Measurements from ENCODE around the gene DDX3X. TPM values are rescaled to one million over a fixed set of nuclear protein-coding genes. Genes with fewer than 3 reads are reported as not detected.

The DDX3X gene
- total and polyA plus RNA-seq, 9 of the 15 experiments (the other 6 are each of a cell fraction or from before 2014, with no cell fraction given), result 51.3 to 232 (median 138) TPM

DNA sequence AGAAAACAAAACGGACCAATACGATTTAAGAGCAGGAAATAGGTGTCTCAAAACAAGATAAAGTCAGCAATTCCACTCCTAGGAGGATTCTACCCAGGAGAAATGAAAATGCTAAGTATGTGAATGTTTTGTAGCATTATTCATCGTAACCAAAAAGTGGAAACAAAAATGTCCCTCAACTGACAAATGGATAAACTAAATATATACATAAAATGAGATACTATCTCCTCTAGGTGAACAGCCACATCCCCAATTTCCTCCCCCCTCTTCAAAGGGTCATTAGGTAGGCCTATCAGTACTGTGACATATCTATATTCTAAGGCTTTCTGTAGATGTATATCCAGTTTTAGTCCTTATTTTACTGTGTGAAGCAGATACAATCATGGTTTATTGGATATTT lies 18.0 kb downstream of the DDX3X start:
- Histone ChIP-seq H3K9me3 (replicated peaks; ENCODE audit: control insufficient read depth, insufficient read depth, low read depth, low read length) (no peaks in the 10 kb centered on the region), H3K4me1 (replicated peaks in 1 of 2; ENCODE audit: control insufficient read depth in 2 of 2, insufficient read depth in 2 of 2, low read length in 2 of 2) (no peaks in the 10 kb centered on the region; a peak in 2 of 5 replicates), H3K9me1 (ENCODE audit: control insufficient read depth, insufficient read depth, low read length) (no peaks in the 10 kb centered on the region), H4K20me1 (replicated peaks; ENCODE audit: control insufficient read depth, insufficient read depth, low read length) (0 out of 2 replicates have a peak, but pooled peaks cover 6% of the 10 kb centered on the region), H3K9ac (ENCODE audit: insufficient read depth in 1 of 2, low read depth in 2 of 2, low read length in 2 of 2) (no peak overlapping the region), H2AFZ (ENCODE audit: low read depth, low read length) (no peak overlapping the region), H3K79me2 (ENCODE audit: control insufficient read depth, insufficient read depth, low read length) (no peaks in the 10 kb centered on the region), H3K27ac (ENCODE audit: extremely low read depth, low read depth, low read length) (no peak overlapping the region), H3K4me2 (ENCODE audit: insufficient read depth, low read length) (no peak overlapping the region), H3K36me3 (ENCODE audit: control insufficient read depth, insufficient read depth, low read length) (peaks cover 32% of the 10 kb centered on the region), H3K4me3 (no peak overlapping the region), H3K27me3 (ENCODE audit: control insufficient read depth in 2 of 2, insufficient read depth in 2 of 2, low read length in 2 of 2) (no peaks in the 10 kb centered on the region)
- ATAC-seq (no peak), FAIRE-seq (no peak), DNase-seq (ENCODE audit: extremely low read depth in 1 of 4, low spot score in 3 of 4) (no peak)
- POLR2A ChIA-PET, result no interaction called here
- in situ Hi-C loops (cut with MboI) (no loop called here), intact Hi-C loops (cut with micrococcal nuclease) (loop anchor here (2.0 kb wide), 1 partner anchor 17 kb away; the partner anchor contains the start of gene DDX3X)
- TF ChIP-seq, protein P1, sequence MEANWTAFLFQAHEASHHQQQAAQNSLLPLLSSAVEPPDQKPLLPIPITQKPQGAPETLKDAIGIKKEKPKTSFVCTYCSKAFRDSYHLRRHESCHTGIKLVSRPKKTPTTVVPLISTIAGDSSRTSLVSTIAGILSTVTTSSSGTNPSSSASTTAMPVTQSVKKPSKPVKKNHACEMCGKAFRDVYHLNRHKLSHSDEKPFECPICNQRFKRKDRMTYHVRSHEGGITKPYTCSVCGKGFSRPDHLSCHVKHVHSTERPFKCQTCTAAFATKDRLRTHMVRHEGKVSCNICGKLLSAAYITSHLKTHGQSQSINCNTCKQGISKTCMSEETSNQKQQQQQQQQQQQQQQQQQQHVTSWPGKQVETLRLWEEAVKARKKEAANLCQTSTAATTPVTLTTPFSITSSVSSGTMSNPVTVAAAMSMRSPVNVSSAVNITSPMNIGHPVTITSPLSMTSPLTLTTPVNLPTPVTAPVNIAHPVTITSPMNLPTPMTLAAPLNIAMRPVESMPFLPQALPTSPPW (CRISPR knock-in tag; IDR thresholded peaks at IDR 0.05), result 0 out of 2 replicates have a peak, but pooled peaks have one; percentile 20
- TF ChIP-seq POLR2G (IDR thresholded peaks at IDR 0.05; ENCODE audit: low read depth, low read length), result peak; percentile 52
- no peak for TF ChIP-seq ZNF212 (CRISPR knock-in tag; IDR thresholded peaks at IDR 0.05)
- no TSS peak for BruUV-seq (replicated peaks)
- CTCF ChIA-PET (ENCODE audit: low intra/inter-chr PET ratio), result no interaction called here
- WGBS (ENCODE audit: insufficient coverage, low coverage, missing lambda C conversion rate), result 12% methylated on average over 3 of the region's 3 CpGs

DNA sequence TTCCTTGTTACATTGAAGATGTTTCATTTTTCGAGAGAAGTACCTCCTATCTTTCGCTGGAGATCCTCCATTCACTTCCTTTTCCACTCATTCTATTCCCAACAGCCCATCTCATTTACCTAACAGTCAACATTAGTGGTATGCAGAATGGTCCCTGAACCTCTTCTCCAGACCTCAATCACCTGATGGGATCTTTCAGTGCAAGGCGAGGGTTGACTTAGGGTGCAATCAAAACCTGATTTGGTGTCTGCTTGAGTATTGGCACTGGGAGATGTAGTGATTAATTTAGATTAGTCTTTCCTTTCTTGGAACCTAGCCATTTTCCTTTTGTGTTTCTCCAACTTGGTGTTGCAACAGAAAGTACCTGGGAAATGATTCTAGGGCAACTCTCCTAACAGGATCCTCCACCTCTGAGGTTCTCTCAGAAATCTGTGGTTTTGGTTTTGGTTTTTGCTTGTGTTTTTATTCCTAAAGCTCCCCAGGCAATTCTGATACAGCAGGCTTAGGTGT lies 18.4 kb downstream of the DDX3X start:
- ATAC-seq (no peak), DNase-seq (ENCODE audit: extremely low read depth in 1 of 4, low spot score in 3 of 4) (no peak), FAIRE-seq (no peak)
- TF ChIP-seq, protein P2, sequence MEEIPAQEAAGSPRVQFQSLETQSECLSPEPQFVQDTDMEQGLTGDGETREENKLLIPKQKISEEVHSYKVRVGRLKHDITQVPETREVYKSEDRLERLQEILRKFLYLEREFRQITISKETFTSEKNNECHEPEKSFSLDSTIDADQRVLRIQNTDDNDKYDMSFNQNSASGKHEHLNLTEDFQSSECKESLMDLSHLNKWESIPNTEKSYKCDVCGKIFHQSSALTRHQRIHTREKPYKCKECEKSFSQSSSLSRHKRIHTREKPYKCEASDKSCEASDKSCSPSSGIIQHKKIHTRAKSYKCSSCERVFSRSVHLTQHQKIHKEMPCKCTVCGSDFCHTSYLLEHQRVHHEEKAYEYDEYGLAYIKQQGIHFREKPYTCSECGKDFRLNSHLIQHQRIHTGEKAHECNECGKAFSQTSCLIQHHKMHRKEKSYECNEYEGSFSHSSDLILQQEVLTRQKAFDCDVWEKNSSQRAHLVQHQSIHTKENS (CRISPR knock-in tag; IDR thresholded peaks at IDR 0.05), result no peak
- TF ChIP-seq SAFB (IDR thresholded peaks at IDR 0.05; ENCODE audit: borderline replicate concordance, low read depth, low read length) (no peak), POLR2B (IDR thresholded peaks at IDR 0.05; ENCODE audit: low read depth, partially characterized antibody) (peak; percentile 23), RAD21 (CRISPR knock-in tag; conservative IDR thresholded peaks at IDR 0.05 in 1 of 2, IDR thresholded peaks at IDR 0.05 in 1 of 2) (no peak), ZNF830 (CRISPR knock-in tag; IDR thresholded peaks at IDR 0.05) (0 out of 2 replicates have a peak, but pooled peaks have one; percentile 22), DPF2 (IDR thresholded peaks at IDR 0.05) (no peak), ESRRA (IDR thresholded peaks at IDR 0.05; ENCODE audit: borderline replicate concordance, low read depth) (no peak)
- WGBS (ENCODE audit: insufficient coverage, low coverage, missing lambda C conversion rate), result 14% methylated on average over 3 of the region's 3 CpGs
- POLR2A ChIA-PET, result interaction anchor here (1.1 kb wide), 1 partner anchor 16 kb away, joined by 4 read pairs; no protein-coding TSS in a partner anchor
- no TSS peak for BruUV-seq (replicated peaks)
- no peaks in the 10 kb centered on the region for H3K27me3 ChIP-seq (ENCODE audit: control insufficient read depth in 2 of 2, insufficient read depth in 2 of 2, low read length in 2 of 2)
- in situ Hi-C loops (cut with MboI), result no loop called here
- H3K9ac ChIP-seq (ENCODE audit: insufficient read depth in 1 of 2, low read depth in 2 of 2, low read length in 2 of 2), result no peak overlapping the region
- intact Hi-C loops (cut with micrococcal nuclease), result no loop called here
- H4K20me1 ChIP-seq (replicated peaks; ENCODE audit: control insufficient read depth, insufficient read depth, low read length), result 0 out of 2 replicates have a peak, but pooled peaks cover 2% of the 10 kb centered on the region
- H3K9me1 ChIP-seq (ENCODE audit: control insufficient read depth, insufficient read depth, low read length), result no peaks in the 10 kb centered on the region
- H3K27ac ChIP-seq (ENCODE audit: extremely low read depth, low read depth, low read length), result no peak overlapping the region
- no peak overlapping the region for H2AFZ ChIP-seq (ENCODE audit: low read depth, low read length)
- CTCF ChIA-PET (ENCODE audit: low intra/inter-chr PET ratio), result no interaction called here
- peaks cover 27% of the 10 kb centered on the region for H3K36me3 ChIP-seq (ENCODE audit: control insufficient read depth, insufficient read depth, low read length)
- no peaks in the 10 kb centered on the region for H3K9me3 ChIP-seq (replicated peaks; ENCODE audit: control insufficient read depth, insufficient read depth, low read depth, low read length)
- H3K79me2 ChIP-seq (ENCODE audit: control insufficient read depth, insufficient read depth, low read length), result no peaks in the 10 kb centered on the region
- H3K4me2 ChIP-seq (ENCODE audit: insufficient read depth, low read length), result no peak overlapping the region
- H3K4me3 ChIP-seq, result no peak overlapping the region
- H3K4me1 ChIP-seq (replicated peaks in 1 of 2; ENCODE audit: control insufficient read depth in 2 of 2, insufficient read depth in 2 of 2, low read length in 2 of 2), result no peaks in the 10 kb centered on the region; a peak in 1 of 5 replicates
